Hematopoietic multipotent progenitor cell treated with erythropoietin and hydrocortisone succinate and interleukin-3 and kit ligand, for 15 days (in vitro differentiated cells): ENCODE results near the gene IL15.
"Not testable (repeated sequence)": the region's sequence is repeated elsewhere in the genome, so short reads cannot be mapped to it uniquely, and the experiment has no call there.

Experiments used
- DNase-seq: peaks from one replicate; pipeline ENCODE4 v3.0.0-alpha.2; 2015; ENCODE audit warnings: low spot score

Gene IL15

DNA sequence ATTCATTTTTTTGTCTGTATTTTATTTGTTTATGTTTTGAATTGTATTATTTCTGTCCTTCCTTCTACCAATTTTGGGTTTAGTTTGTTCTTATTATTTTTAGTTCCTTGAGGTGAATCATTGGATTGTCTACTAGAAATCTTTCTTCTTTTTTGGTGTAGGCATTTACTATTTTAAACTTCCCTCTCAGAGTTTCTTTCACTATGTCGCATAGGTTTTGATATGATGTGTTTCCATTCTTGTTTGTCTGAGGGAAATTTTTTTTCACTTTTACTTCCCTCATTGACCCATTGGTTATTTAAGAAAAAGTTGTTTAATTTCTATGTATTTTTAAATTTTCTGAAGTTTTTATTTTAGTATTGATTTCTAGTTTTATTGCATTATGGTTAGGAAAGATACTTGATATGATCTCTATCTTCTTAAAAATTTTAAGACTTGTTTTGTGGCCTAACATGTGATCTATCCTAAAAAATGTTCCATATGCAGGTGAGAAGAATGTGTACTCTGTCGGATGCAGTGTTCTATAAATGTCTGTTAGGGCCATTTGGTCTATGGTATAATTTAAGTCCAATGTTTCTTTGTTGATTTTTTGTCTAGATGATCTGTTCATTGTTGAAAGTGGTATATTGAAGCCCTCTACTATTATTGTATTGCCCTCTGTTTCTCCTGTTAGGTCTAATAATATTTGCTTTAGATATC is 68.8 kb downstream of the IL15 start:
- no peak for DNase-seq

DNA sequence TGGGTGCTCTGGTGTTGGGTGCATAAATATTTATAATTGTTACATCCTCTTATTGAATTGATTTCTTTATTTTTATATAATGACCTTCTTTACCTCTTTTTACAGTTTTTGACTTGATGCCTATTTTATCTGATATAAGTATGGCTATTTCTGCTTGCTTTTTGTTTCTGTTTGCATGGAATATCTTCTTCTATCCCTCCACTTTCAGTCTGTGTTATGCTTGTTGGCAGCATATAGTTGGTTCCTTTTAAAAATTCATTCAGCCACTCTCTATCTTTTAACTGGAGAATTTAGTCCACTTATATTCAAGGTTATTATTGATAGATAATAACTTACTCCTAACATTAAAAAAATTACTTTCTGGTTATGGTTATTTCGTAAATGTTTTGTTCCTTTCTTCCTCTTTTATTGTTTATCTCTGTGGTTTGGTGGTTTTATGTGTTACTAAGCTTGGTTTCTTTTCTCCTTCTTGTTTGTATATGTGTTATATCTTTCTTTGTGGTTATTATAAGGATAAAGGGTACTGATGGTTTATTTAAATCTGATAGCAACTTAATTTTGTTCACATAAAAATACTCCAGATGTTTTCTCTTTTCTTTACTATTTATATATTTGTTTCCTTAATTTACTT is 69.5 kb downstream of the IL15 start:
- DNase-seq: no peak

DNA sequence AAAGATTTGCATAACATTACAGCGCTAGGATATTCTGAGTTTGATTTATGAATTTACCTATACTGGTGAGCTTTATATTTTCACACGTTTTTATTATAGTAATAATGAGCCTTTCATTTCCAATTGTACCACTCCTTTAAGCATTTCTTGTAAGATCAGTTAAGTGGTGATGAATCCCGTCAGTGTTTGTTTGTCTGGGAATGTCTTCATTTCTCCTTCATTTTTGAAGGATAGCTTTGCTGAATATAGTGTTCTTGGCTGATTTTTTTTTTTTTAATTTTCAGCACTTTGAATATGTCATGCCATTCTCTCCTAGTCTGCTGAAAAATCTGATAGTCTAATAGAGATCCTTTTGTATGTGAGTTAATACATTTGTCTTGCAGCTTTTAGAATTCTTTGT is 70.1 kb downstream of the IL15 start:
- no peak for DNase-seq

DNA sequence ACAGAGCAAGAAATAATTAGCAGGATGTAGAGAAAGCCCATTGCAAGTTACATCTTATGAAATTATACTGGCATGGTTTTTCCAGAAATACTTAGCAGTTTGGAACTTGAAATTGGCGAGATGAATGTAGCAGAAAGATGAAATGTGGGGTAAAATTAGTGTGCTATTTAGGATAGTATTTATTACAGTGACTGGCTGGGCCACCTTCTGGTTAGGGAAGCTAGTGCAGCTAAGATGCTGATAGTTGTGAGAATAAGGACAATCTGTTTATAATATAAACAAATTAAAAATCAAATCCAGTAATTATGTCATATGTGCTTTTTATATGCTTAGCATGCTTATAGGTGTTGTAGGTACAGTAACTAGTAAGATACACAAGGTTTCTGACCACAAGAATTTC is 74.8 kb downstream of the IL15 start:
- no peak for DNase-seq

DNA sequence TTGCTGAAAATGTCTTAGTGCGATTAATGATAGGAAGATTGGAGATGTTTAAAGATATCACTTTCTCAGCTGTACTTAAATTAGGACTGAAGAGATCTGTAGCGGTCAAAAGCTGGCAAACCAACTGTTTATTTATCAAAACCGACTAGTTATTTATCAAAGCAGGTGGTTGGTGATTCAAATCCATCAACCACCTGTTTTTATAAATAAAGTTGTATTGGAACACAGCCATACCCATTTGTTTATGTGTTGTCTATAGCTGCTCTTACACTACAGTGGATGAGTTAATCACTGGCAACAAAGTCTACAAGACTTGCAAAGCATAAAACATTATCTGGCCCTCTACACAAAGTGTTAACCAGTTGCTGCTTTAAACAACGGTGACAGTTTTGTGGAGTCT is 76.8 kb downstream of the IL15 start:
- DNase-seq: no peak

DNA sequence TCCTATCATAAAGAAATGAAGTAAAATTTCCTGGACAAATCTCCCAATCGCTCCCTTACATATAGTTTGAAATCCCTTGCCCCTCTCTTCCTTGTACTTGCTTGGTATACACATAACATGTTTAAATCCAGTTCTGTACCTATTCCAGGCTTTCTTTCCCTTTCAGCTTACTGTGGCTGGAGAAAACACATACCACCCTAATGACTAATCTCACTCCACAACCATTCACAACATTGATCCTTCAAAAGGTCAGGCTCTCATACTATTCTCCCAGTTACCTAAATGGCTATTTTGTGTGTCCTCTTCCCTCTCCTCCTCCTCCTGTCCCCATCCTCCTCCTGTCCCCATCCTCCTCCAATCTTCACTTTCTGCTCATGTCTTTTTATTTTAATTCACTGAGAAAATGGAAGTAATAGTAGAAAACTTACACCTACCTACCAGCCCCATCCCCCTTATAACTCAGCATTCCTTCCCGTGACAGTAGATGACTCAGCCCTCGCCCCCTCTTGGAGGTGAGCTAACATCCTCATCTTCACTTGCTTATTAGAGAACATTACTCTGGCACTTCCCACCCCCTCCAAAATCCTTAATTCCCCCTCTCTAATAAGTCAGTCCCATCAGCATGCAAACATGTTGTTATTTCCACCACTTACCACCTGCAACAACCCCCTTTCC is 77.5 kb downstream of the IL15 start:
- no peak for DNase-seq

DNA sequence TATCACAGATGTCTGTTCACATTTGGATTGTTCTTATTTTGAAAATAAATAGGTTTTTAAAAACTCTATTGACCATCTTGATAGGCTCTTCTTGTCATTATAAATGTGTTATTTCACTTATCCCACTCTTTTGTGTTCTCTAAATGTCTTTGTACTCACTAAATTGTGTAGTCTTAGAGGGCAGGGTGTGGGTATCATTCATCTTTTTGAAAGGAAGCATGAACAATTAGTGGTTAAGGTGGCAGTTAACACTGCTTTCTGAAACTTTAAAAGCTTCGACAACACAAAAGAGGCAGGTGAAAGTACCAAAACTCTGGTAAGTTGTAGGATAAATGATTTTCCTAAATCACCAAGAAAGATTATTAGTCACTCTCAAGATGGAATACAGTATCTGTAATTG is 83.2 kb downstream of the IL15 start:
- DNase-seq: no peak

DNA sequence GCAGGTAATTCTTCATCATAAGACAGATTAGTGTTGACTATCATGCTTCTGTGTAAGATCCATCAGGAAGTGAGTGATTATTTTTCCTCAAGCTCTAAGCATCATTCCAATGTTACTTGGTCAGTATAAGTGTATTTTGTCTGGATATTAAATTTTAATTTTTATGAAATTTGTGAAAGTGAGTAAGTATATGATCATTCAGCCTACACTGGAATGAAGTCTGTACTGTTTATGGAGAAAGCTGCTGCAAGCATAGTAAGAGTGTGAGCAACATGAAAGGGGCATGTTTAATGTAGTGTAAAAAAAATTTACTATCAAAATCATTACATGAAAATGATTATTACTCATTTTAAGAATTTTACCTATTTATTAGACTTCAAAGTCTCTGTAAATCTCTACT is 84.8 kb downstream of the IL15 start:
- DNase-seq: no peak

DNA sequence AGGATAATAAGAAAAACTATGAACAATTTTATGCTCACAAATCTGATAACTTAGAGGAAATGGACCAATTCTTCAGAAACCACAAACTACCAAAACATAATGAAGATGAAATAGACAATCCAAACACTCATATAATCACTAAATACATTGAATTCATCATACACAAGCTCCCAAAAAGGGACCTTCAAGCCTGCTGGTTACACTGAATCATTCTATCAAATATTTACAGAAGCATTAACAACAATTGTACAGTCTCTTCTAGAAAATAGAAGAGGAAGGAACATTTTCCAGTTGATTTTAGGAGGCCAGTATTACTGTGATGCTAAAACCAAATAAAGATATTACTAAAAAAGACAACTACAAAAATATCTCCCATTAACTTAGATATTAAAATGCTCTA is 88.3 kb downstream of the IL15 start:
- no peak for DNase-seq

DNA sequence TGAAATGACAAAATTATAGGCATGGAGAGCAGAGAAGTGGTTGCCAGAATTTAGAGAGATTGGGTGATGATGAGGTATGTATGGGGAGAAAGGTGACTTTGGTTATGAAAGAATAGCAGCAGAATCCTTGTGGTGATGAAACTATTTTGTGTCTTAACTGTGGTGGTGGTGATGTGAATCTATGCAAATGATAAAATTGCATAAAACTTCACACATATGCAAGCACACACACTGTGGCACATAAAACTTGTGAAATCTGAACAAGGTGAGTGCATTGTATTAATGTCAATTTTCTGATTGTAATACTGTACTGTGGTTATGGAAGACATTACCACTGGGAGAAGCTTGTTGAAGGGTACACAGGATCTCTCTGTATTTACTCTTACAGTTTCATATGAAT is 91.0 kb downstream of the IL15 start:
- no peak for DNase-seq

DNA sequence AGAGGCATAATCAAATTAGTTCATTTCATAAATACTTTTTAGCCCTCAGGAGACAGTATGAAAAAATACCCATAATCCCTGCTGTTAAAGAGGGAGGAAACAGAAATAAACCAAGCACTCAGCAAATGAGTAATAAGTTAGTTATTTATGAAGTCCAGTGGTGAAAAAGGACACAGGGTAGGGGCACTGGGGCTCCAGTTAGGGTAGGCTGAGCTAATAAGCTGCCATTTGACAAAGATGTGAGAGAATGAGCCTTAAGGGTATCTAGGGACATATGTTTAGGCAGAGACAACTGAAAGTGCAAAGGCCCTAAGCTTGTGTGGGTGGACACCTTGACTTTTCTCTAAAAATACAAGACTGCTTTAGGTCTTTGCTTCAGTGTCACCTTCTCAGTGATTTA is 94.4 kb downstream of the IL15 start:
- no peak for DNase-seq

DNA sequence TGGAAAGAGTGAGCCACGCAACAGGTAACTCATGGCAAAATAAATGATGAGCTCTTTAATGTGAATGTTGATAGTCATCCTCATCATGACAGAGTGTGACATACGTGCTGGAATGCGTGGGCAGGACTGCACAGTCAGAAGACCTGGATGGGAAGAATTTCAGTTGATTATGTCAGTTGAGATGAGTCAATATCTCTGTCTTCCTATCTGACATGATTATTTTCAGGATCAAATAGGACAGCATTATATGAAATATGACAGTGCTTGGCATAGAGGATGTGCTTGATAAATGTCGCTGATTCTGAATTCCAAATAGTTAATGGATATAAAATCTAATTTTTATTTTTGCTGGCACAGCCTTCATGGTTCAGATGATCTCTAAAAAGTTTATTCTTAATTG is 95.1 kb downstream of the IL15 start:
- DNase-seq: no peak

DNA sequence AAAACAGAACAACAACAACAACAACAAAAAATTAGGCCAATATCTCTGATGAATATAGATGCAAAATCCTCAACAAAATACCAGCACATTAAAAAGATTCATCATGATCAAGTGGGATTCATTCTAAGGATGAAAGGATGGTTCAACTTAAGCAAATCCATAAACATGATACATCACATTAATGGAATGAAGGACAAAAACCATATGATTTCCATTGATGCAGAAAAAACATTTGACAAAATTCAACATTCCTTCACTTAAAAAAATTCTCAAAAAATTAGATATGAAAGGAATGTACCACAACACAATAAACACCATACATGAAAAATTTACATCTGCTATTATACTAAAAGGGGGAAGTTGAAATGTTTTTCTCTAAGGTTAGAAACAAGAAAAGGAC is 103.3 kb downstream of the IL15 start:
- no peak for DNase-seq

DNA sequence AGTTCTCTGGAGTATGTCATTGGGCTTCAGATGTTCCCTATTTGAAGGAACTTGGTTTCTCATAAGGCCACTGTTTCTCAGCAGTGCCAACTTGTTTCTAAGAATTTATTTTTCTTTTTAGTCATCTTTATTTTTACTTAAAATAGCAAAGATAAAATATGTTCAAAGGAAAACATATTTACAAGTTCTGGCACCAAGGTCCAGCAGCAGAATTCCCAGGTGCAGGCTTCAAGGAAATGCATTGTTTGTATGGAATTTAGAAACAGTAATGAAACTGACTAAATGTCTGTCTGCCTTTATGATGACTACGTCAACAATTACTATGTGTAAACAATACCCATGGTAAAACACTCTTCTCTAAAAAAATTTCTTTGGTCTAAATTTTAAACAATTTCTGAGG is 109.6 kb downstream of the IL15 start:
- DNase-seq: no peak

DNA sequence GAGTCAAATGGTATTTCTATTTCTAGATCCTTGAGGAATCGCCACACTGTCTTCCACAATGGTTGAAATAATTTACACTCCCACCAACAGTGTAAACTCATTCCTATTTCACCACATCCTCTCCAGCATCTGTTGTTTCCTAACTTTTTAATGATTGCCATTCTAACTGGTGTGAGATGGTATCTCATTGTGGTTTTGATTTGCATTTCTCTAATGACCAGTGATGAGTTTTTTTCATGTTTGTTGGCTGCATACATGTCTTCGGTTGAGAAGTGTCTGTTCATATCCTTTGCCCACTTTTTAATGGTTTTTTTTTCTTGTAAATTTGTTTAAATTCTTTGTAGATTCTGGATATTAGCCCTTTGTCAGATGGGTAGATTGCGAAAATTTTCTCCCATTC is 115.4 kb downstream of the IL15 start:
- DNase-seq: not testable (repeated sequence)

DNA sequence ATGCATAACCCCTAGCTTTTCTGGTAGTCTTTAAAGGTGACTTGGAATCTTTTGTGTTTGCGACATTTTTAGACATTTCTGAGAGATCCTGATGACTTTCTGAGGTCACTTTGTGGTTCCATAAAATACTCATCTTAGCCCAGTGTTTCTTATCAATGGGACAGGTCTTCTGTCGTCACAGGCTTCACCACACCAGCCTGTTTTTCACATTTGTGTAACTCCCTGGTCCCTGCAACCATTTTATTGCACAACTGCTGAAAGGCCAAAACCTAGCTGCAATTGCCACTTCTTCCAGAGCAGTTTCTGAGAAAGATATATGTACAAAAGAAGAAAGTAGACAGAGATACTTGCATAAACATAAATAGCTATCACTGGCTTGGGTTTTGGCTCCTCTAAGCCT is 120.9 kb downstream of the IL15 start:
- no peak for DNase-seq

DNA sequence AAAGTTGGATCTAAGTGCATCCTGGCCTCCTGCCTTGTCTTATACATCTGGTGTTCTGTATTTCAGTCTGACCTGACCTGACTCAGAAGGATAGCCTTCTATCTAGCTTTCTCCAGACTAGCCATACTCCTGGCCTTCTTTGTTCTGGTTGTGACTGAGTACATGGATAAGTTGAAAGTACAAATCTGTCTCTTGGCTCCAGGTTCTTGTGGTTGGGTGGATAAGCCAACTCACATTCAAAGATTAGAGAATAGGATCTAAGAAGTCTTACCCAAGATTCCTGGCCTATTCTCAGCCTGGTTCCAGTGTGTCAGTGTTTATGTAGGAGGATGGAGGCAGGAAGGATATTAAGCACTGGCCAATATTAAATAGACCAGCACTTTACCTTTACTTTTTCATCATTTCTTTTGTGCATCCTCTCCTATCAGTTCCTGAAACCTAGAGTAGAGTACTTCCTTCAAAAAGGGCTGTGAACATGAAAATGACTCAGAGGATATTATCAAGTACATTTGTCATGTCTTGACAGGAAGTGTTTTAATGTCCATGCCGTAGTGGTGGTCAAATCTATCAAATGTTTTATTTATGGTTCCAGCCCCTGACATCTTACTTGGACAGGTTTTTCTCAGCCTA is 123.5 kb downstream of the IL15 start:
- no peak for DNase-seq

DNA sequence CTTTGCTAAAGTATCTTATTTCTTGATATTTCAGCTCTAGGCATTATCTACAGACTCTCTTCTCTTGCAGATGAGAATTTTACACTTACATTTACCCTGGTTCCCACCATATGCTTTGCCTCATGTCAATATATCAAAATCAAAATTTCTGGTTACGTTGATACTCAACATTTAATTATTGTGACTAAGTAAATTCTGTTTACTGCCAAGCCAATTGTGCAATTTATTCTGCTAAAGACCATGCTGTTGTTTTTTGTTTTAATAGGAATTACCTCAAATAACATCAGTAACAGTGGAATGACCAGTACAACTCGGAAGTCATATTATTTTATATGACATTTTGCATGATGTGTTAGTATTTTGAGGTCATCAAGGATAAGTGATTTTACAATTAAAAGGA is 125.5 kb downstream of the IL15 start:
- no peak for DNase-seq

DNA sequence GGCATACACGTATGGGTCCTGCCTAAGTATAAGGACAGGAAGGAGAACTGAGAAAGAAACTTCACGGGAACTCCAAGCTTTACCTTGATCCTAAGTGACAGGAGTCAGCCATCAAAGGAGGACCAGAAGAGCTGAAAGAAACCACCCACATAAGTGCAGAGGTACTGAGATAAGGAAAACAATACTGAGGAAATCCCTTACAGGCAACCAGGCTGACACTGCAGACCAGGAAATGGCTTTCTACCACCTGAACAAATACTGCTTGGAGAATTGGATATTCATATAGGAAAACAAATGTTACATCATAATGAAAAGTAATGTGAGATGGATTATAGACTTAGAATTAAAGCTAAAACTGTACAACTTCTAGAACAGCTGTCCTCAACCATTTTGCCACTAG is 127.0 kb downstream of the IL15 start:
- DNase-seq: no peak

DNA sequence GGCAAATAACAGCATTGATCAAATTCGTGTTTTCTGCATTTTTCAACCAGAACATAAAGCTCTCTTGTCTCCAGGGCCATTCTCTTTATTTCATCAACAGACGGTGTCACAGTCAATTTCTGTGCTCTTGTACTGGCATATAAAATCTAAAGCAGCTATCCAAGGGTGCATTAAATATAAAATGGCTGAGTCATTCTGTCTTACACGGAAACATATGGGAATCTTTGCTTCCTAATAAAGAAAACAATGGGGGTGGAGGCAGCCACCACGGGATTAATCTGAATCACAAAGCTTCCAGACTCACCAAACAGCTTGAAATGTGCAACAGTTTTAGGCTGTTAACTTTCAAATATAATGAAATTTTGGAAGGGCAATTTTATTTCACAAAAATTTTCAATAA is 132.6 kb downstream of the IL15 start:
- DNase-seq: no peak

DNA sequence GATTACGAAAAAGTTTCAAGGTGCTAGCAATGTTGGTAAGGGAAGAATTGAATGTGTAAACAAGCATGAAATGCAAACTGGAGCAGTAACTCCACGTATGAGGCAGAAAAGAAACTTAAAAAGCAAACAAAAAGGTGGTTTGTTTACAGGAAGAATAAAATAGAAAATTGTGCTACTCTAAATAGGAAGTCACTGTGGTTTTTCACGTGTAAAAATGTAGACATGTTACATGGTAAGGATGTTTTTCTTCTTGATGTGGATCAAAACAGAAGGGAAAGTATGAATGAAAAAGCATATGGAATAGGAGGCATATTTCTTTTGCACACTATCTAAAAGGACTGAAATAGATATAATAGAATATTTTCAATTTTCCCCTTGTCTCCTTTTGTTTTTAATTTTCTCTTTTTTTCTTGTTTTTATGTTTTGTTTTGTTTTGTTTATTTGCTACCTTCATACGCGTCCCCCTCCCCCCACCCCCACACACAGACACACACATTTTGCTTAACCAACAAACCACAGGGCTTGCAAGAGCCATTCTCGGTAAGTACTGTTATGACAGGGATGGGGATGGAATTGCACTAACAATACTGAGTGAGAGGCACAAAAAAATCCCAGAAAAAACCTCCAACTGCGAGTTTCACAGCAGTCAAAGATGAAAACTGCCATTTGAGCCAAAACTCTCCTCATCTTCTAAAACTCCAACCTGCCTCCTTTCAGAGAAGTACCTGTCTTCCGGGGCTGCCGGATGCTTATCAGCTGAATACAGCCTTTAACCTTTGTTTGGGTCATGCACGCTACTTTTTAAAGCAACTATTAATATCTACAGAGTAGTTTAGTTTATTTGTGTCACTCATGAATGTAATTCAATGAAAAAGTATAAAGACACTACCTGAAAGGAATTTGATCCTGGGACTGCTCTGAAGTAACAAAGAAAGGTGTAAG is 135.8 kb downstream of the IL15 start:
- no peak for DNase-seq

DNA sequence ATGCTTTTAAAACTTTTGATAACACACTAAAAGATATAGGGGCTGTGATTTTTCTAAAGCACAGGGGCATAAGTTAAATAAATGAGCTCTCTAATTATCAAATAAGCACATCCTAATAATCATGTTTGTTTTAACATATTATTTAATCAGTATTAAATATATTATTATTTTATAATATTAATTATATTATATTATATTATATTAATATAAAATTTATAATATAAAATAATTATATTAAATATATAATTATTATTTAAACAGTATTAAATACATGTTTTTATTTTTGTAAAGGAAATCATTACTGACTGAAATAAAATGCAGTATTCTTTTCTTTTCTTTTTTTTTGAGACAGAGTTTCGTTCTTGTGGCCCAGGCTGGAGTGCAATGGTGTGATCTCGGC is 136.5 kb downstream of the IL15 start:
- DNase-seq: no peak
